DND-41 (cell line): ENCODE measurements around the gene ATP2B1.

Source experiments
- CTCF ChIP-seq: IDR thresholded peaks from 2 replicates; pipeline ENCODE4 v1.5.1; 2012; ENCODE audit warnings: borderline replicate concordance, low read length, moderate library complexity, mild to moderate bottlenecking; ENCODE audit not compliant: poor library complexity, severe bottlenecking; ENCODE audit errors: extremely low read depth
- EZH2 ChIP-seq: IDR thresholded peaks from 3 replicates; pipeline ENCODE4 v1.6.1; 2012; ENCODE audit warnings: borderline replicate concordance, low read depth, mild to moderate bottlenecking, moderate library complexity, low read length, inconsistent platforms; ENCODE audit not compliant: severe bottlenecking

GRCh38 chr12:89578499-89578898 is 130.1 kb downstream of the ATP2B1 start:
- TF ChIP-seq CTCF = no peak
- no peak for TF ChIP-seq EZH2
